Upper lobe of left lung (tissue), 4 donors: ENCODE measurements around the gene OLIG3.

Experiments
- EP300 ChIP-seq, 4 donors: sonication (generic); formaldehyde crosslinking; IDR thresholded peaks; one replicate each; pipeline ENCODE4 v1.5.1; 2017; ENCODE audit warnings: antibody characterized with exemption in 4 of 4, control low read depth in 2 of 4
- POLR2A ChIP-seq, 4 donors: fragments of 450-650 bp; IDR thresholded peaks; one replicate each; pipeline ENCODE4 v1.5.1; 2016 to 2017; ENCODE audit warnings: antibody characterized with exemption in 4 of 4, mild to moderate bottlenecking in 2 of 4
- POLR2AphosphoS5 ChIP-seq, 2 donors: sonication (generic); formaldehyde crosslinking; IDR thresholded peaks; one replicate each; pipeline ENCODE4 v1.5.1; 2017; ENCODE audit warnings: antibody characterized with exemption in 2 of 2
- TF ChIP-seq, protein P1 (sequence below), 6 experiments: fragments of 450-650 bp in 4 of 6; fragments of 200-600 bp in 2 of 6; sonication (generic) in 2 of 6; IDR thresholded peaks; one replicate each; pipeline ENCODE4 v1.5.1; 2016 to 2019; ENCODE audit warnings: antibody characterized with exemption in 6 of 6

DNA sequence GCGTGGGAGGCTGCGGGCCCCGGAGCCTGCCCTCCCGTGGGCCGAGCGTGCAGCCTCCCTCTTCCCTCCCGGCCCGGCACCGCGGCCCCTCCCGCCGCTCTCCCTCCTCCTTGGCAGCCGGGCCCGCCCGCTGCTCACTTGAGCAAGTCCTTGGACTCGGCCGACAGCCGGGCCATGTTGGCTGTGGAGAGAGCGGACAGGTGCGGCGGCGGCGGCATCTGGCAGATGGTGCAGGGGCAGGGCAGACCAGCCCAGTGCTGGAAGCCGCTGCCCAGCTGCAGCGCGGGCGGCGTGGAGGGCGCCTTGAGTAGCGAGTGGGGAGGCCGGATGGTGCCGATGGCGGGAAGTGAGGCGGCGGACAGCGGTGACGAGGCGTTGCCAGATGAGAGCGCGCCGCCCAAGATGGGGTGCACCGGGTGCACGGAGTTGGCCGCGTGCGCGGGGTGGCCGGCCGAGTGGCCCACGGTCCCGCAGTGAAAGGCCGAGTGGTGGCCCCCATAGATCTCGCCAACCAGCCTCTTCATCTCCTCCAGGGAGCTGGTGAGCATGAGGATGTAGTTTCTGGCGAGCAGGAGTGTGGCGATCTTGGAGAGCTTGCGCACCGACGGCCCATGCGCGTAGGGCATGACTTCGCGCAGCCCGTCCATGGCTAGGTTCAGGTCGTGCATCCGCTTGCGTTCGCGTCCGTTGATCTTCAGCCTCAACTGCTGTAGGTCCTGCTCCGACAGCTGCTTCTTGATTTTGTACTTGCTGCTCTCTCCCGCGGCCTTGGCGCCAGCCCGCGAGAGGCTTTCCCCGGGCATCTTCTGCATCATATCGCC lies 766 bp downstream of the OLIG3 start:
- TF ChIP-seq, protein P1, sequence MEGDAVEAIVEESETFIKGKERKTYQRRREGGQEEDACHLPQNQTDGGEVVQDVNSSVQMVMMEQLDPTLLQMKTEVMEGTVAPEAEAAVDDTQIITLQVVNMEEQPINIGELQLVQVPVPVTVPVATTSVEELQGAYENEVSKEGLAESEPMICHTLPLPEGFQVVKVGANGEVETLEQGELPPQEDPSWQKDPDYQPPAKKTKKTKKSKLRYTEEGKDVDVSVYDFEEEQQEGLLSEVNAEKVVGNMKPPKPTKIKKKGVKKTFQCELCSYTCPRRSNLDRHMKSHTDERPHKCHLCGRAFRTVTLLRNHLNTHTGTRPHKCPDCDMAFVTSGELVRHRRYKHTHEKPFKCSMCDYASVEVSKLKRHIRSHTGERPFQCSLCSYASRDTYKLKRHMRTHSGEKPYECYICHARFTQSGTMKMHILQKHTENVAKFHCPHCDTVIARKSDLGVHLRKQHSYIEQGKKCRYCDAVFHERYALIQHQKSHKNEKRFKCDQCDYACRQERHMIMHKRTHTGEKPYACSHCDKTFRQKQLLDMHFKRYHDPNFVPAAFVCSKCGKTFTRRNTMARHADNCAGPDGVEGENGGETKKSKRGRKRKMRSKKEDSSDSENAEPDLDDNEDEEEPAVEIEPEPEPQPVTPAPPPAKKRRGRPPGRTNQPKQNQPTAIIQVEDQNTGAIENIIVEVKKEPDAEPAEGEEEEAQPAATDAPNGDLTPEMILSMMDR (IDR thresholded peaks at IDR 0.05), result no peak
- TF ChIP-seq EP300 (IDR thresholded peaks at IDR 0.05) (no peak), POLR2AphosphoS5 (IDR thresholded peaks at IDR 0.05) (no peak), POLR2A (IDR thresholded peaks at IDR 0.05) (no peak)
